HG03097 (cell line): ENCODE data around the gene SPATC1L.

Source experiments
- ATAC-seq: cut with Tn5 transposase; IDR thresholded peaks from one replicate; pipeline ENCODE4 v1.9.1; 2021; ENCODE audit not compliant: unreplicated experiment, low FRiP score

The SPATC1L gene

GRCh38 chr21:46165098-46165497, 19.2 kb downstream of the SPATC1L start:
- ATAC-seq, result no peak

- ATAC-seq, result no peak
Observed at GRCh38 chr21:46163380-46163779, 20.9 kb downstream of the SPATC1L start.

- no peak for ATAC-seq
Observed at GRCh38 chr21:46161633-46162592, 22.3 kb downstream of the SPATC1L start.

GRCh38 chr21:46160907-46161632, 23.2 kb downstream of the SPATC1L start:
- ATAC-seq, result no peak

GRCh38 chr21:46160657-46160906, 23.7 kb downstream of the SPATC1L start:
- ATAC-seq, result no peak

GRCh38 chr21:46159841-46160656, 24.2 kb downstream of the SPATC1L start:
- no peak for ATAC-seq

GRCh38 chr21:46159390-46159789, 24.9 kb downstream of the SPATC1L start:
- ATAC-seq, result no peak

- ATAC-seq, result no peak
Observed at GRCh38 chr21:46158666-46159300, 25.5 kb downstream of the SPATC1L start.

- no peak for ATAC-seq
Observed at GRCh38 chr21:46157987-46158451, 26.2 kb downstream of the SPATC1L start.

- no peak for ATAC-seq
Observed at GRCh38 chr21:46157396-46157986, 26.8 kb downstream of the SPATC1L start.

- no peak for ATAC-seq
Observed at GRCh38 chr21:46156678-46157077, 27.6 kb downstream of the SPATC1L start.

GRCh38 chr21:46156378-46156645, 27.9 kb downstream of the SPATC1L start:
- ATAC-seq, result no peak

GRCh38 chr21:46155514-46156377, 28.5 kb downstream of the SPATC1L start, which contains the start of gene FTCD:
TSS of gene FTCD (minus strand) at chr21:46155579. CDS start at chr21:46155523, 56 bp downstream.
- no peak for ATAC-seq

- no peak for ATAC-seq
Observed at GRCh38 chr21:46154955-46155513, 29.2 kb downstream of the SPATC1L start.

- ATAC-seq, result no peak
Observed at GRCh38 chr21:46154155-46154954, 29.9 kb downstream of the SPATC1L start.

GRCh38 chr21:46153247-46154154, 30.8 kb downstream of the SPATC1L start:
- no peak for ATAC-seq

- no peak for ATAC-seq
Observed at GRCh38 chr21:46152927-46153246, 31.4 kb downstream of the SPATC1L start.
